HG03354 (cell line): ENCODE data around the gene NF2.

Source experiments
- ATAC-seq: cut with Tn5 transposase; IDR thresholded peaks from one replicate; pipeline ENCODE4 v1.9.1; 2021; ENCODE audit warnings: mild to moderate bottlenecking; ENCODE audit not compliant: unreplicated experiment, poor library complexity, severe bottlenecking

Gene NF2

DNA sequence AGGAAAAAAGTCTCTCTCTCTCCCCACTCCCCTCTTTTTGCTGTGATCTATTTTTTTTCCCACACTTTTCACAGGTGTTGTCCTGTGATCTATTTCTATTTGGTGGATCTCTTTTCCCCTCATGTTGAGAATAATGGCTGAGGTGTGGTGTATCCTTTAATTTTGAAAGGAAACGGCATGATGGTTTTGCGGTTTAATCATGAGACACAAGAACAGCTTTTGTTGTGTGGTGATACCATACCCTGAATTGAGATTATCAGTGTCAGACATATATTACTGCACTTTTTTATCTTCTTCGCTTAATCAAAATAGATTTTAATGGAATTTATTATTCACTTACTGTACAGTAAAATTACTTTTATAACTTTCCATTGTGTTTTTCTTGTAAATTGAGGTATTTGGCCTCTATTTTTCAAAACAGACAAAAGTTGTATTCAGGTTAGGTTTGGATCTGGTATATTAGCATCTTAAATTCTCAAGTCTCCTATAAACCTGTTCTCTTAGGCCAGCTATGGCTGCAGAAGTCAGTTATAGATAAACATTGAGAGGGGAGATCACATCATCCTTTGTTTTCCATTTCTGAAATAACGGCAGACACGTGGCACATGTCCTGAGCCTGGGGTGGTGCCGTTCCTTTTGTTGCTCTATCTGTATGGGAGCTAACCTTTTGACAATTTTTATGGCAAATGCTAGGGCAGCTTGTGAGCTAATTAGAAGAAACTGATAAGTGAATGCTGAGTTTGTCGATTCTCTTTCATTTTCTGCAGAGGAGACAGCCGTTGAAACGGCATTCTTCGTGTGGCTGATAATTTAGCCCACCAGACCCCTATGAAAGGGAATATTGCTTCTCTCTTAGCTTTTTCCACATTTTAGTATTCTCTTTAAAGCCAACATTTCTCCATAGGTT lies 25.8 kb downstream of the NF2 start:
- ATAC-seq, result no peak

DNA sequence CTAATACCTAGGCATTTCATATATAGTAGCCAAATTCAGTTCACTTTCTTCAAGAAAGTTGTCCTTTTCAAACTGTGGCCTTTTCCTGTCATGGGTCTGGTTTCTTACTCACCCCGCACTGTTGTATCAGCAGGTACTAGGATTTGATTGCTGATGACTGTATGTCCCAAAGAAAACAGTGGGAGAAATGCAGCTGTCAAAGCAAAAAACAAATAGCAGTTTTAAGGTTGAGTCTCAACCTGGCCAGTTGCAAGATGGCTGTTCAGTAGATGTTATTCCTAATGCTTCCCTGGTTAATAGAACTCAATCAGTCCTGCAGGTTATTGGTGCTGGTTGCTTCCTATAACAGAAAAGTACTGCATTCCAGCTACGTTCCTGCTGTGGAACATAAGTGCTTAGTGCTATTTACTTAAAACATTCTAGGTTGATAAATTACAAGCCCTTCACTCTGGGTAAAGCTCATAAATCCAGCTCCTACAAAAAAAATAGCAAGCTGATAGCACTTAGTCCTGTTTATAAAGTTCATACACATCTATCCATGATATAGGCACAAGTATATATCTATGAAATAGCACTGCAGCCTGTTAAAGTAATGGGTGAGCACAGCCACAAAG lies 26.6 kb downstream of the NF2 start:
- ATAC-seq, result no peak

GRCh38 chr22:29630987-29631386 lies 27.6 kb downstream of the NF2 start:
- ATAC-seq, result no peak

DNA sequence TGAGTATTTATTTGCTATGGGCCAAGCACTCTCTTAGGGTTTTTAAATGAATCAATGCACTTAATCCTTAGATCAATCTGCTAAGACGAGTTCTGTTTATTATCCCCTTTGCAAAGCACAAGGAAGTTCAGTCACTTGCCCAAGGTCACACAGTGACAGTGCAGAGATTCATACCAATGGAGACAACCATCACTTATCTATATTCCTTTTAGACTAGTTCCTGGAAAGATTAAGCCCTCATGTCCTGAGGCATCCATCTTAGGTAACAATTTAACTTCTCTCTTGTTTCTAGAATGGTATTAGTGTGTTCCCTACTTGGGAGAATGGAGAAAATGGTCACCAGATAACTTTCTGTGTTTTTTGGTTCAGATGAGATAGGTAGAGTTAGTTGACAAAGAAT lies 28.3 kb downstream of the NF2 start:
- no peak for ATAC-seq

DNA sequence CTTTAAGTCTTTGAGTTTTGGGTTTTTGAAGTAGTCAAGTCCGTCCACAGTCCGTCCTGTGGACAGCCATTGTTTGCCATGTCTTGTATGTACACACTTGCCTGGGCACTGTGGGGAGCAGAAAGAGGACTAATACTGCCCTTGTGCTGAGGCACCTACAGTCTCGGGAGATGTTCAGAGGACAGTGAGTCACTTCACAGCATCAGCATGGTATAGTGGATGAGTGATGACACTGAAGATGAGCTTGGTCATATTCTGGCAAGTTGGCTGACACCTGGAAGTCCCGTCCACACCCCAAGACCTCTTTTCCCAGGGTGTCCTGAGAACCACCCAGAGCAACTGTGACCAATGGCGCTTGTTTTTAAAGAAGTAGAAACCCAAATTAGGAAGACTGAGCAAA lies 29.2 kb downstream of the NF2 start:
- no peak for ATAC-seq

DNA sequence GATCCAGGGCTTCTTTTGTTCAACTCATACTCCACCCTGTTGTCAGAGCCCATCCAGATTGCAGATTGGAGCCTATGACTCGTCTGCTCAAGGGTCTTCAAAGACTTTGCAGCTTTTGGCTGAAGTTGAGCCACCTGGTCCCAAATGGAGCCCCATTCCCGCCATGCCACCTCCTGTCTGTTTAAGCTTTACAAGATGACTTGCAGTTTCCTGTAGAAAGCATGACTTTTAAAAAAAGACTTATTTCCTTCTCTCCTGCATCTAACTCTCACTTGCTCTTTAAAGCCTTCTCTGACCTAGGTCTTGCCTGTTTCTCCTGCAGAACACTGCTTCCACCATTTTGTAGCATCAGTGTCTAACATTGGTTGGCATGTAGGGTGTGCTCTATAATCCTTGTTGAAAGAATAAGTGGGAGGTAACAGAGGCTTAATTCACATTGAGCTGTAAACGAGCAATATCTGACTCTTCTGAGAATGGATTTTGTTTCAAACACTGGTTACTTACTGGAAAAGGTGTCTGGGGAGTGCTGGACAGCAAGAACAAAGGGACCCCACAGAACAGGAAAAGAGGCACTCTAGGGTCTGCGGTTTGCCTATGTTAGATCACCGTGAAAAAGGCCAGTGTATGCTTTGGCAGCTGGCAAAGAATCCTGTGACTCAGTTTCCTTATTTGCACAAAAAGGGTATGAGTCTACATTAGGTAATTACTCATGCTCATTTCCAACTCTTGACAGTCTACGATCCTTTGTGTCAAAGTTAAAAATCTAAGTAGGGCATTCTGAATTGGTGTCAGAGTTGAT lies 30.3 kb downstream of the NF2 start:
- no peak for ATAC-seq

GRCh38 chr22:29634847-29635246 lies 31.4 kb downstream of the NF2 start:
- ATAC-seq, result no peak

DNA sequence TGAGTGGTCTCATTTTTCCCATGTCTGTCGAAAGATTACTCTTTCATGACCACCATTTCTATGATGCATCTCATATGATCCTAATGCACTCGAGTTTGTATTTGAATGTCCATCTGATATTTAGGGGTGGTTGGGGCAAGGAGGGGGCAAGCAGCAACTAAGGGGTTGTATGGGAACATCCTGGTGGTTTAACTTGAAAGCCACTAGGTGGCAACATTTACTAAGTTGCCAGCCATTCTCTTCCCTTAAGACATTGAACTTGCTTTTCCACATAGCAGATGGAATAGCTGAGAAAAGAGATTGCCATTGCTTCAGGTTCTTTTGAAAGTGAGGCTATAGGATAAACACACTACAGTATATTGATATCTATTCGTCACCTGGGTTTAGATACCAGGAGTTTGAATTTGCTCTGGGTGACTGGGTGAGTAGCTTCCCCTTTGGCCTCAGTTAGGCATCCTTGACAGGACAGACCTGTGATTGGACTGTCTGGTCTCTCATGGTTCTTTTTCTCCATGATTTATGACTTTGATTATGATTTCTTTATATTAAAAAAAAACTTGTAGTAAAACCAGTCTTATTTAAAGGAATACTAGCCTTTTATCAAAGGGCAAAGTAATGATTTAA lies 32.4 kb downstream of the NF2 start:
- ATAC-seq, result no peak

DNA sequence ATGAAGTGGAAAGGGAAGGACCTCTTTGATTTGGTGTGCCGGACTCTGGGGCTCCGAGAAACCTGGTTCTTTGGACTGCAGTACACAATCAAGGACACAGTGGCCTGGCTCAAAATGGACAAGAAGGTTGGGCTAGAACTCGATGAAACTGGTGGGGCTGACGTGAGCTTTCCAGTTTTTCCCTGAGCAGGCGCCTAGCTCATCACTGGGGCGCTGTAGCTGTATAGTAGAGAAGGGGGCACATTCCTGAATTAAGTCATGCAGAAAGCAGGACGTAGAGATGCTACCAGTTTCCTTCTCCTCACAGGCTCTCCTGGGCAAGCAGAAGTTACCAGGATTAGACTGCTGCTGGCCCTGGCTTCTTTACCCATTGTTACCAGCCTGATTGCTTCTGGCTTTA lies 33.3 kb downstream of the NF2 start:
- ATAC-seq, result no peak

GRCh38 chr22:29637181-29637580 lies 33.7 kb downstream of the NF2 start:
- no peak for ATAC-seq

DNA sequence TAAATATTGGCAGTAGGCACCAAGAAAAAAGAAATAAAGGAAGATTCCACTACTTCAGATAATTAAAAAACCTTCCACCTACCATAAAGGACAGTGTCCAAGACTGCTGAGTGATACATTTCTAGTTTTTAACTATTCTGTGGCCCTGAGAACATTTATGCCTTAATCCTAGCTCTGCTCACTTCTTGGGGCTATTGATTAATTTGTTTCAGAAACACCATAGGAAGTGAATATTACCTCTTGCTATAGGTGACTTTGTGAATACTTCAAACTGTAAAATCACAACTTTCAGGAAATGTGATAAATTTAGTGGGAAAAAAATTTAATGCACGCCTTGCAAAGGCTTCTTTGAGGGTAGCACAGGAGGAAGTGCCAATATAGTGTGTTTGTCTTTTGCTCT lies 35.2 kb downstream of the NF2 start:
- ATAC-seq, result no peak

DNA sequence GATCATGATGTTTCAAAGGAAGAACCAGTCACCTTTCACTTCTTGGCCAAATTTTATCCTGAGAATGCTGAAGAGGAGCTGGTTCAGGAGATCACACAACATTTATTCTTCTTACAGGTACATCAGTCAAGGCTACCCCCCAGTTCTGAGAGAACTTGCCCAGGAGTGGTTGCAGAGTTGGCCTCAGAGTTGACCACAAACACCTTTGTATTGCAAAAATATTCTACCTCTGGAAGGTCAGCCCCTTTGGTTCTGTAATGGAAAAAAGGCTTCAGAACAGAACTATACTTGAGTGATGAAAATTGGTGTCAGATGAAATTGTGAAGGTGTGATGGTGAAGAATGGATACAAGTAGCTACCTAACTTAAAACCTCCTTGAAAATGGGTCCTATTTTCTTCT lies 35.7 kb downstream of the NF2 start:
- no peak for ATAC-seq

DNA sequence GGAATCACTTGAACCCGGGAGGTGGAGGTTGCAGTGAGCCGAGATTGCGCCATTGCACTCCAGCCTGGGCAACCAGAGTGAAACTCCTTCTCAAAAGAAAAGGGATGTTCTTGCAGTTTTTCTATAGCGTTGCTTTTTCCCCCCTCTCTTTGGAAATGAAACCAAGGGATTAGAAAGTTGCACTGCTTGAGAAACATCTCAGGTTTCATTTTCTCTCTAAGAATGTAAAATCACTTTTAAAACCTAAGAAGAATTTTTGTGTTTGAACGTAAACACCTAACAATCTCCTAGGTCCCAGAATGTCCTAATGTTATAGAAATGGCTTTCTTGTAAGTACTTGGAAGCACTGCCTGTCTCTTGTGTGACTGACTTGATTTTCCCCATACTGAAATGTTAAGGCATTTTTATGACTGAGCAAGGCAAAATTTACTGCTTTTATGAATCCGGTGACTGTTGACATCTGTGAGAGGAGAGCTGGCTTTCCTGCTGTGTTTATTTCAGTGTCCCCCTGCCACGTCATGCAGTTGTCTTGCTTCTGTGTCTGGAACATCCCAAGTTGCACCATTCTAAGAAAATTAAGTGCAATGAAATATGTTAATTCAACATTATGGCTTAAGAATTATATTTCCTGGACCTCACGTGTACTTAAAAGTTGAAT lies 37.7 kb downstream of the NF2 start:
- no peak for ATAC-seq

- ATAC-seq, result no peak
Measured at GRCh38 chr22:29641700-29642330, 38.4 kb downstream of the NF2 start.

DNA sequence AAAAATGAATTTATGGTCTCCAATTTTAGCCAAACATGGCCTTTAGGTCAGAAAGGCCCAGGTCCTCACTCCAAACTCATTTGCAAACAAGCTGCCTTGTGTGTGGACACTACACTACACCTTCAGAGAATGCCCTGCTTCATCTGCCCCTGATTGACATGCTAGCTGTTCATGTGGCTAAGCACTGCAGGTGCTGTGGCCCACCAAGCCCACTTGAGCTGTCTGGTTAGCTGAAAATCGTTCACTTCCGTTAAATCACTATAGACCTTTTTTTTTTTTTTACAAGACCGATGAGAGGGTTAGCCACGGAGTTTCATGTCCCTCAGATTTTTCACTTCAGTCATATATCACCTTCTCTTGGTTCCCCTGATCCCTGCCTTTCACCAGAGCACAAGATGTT lies 39.3 kb downstream of the NF2 start:
- no peak for ATAC-seq

DNA sequence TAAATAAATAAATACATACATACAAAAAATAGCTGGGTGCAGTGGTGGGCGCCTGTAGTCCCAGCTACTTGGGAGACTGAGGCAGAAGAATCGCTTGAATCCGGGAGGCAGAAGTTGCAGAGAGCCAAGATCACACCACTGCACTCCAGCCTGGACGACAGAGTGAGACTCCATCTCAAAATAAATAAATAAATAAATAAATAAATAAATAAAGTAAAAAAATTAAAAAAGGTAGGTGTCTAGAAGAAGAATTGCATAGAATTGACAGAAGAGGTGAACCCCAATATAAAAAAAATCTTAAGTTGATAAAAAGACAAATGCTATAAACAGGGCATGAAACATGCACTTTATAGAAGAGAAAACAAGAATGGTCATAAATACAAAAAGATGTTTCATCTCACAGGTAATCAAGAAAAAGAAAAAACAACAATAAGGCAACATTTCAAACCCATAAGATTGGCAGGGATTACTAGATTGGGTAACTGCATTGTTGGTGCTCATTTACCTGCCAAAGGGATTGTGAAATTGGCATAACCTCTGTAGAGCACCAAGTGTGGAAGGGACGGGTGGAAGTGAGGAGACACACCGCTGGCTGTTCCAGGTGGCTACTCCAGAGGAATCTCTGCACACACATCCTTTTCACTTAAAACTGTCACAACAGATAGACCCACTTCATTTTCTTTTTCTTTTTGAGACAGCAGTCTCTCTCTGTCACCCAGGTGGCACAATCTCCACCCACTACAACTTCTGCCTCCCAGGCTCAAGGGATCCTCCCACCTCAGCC lies 44.7 kb downstream of the NF2 start:
- no peak for ATAC-seq

- ATAC-seq, result no peak
Measured at GRCh38 chr22:29650370-29650769, 46.9 kb downstream of the NF2 start.

GRCh38 chr22:29651652-29652051 lies 48.2 kb downstream of the NF2 start:
- ATAC-seq, result no peak

- ATAC-seq, result no peak
Measured at GRCh38 chr22:29654420-29654819, 51.0 kb downstream of the NF2 start.
